Testis (tissue), 3 donors: ENCODE data around the gene CARD10. TPM values are rescaled to one million over a fixed set of nuclear protein-coding genes. Genes with fewer than 3 reads are reported as not detected.
A peak's percentile ranks its signal among the peaks of the same experiment; 100 is the strongest.

ENCODE experiments used
- DNase-seq: peaks from one replicate; pipeline ENCODE4 v3.0.0-alpha.2; 2019
- H3K27ac ChIP-seq, 2 donors: fragments of 200-600 bp; sonication (generic); one replicate each; pipeline ENCODE4 v1.5.1; 2019
- H3K27me3 ChIP-seq: fragments of 200-600 bp; sonication (generic); one replicate; pipeline ENCODE4 v1.5.1; 2019
- H3K36me3 ChIP-seq: fragments of 200-600 bp; sonication (generic); one replicate; pipeline ENCODE4 v1.5.1; 2017; ENCODE audit warnings: low read depth; ENCODE audit errors: missing control alignments
- H3K4me1 ChIP-seq: fragments of 200-600 bp; sonication (generic); one replicate; pipeline ENCODE4 v1.5.1; 2019
- H3K4me3 ChIP-seq, 2 donors: fragments of 200-600 bp; sonication (generic); one replicate each; pipeline ENCODE4 v1.5.1; 2017 to 2019
- H3K9me3 ChIP-seq: fragments of 200-600 bp; sonication (generic); one replicate; pipeline ENCODE4 v1.5.1; 2017
- POLR2A ChIP-seq: fragments of 450-650 bp; IDR thresholded peaks from one replicate; pipeline ENCODE4 v1.6.1; 2017; ENCODE audit warnings: antibody characterized with exemption, mild to moderate bottlenecking, moderate library complexity
- WGBS, 2 donors: methylation state at CpG; one replicate each; pipeline ENCODE4 v1.1.5; 2018; 5-methylcytosine and 5-hydroxymethylcytosine counted together
- intact Hi-C: fragments of 100-400 bp; cut with DNase I; formaldehyde crosslinking; loops from one replicate; pipeline ENCODE4 v1.15.1; 2023; ENCODE audit warnings: low total_unique reads
- polyA plus RNA-seq: library from polyadenylated mRNA; stranded (reverse); fragments of 350-450 nt; fragmentation: Illumina TruSeq; extraction: RNeasy Lipid Tissue Mini Kit (QIAGEN cat#74804); gene quantifications from one replicate; pipeline ENCODE4 v1.2.3, GENCODE V29; 2014; ENCODE audit warnings: low read depth, low replicate concordance; ENCODE audit not compliant: insufficient read depth
- total RNA-seq, 2 donors: library from RNA; depleted of rRNA; stranded (reverse); fragments of >200 nt; gene quantifications; one replicate each; pipeline ENCODE4 v1.2.3, GENCODE V29; 2016
- TF ChIP-seq, protein P1 (sequence below), 3 experiments: fragments of 450-650 bp in 2 of 3; fragments of 200-600 bp in 1 of 3; sonication (generic) in 1 of 3; IDR thresholded peaks; one replicate each; pipeline ENCODE4 v1.5.1; 2016 to 2019; ENCODE audit warnings: antibody characterized with exemption in 3 of 3, mild to moderate bottlenecking in 2 of 3, moderate library complexity in 1 of 3

Gene CARD10
- total and polyA plus RNA-seq, 3 donors from 2014 or later: 42.6 to 113 (median 89.8) TPM

DNA sequence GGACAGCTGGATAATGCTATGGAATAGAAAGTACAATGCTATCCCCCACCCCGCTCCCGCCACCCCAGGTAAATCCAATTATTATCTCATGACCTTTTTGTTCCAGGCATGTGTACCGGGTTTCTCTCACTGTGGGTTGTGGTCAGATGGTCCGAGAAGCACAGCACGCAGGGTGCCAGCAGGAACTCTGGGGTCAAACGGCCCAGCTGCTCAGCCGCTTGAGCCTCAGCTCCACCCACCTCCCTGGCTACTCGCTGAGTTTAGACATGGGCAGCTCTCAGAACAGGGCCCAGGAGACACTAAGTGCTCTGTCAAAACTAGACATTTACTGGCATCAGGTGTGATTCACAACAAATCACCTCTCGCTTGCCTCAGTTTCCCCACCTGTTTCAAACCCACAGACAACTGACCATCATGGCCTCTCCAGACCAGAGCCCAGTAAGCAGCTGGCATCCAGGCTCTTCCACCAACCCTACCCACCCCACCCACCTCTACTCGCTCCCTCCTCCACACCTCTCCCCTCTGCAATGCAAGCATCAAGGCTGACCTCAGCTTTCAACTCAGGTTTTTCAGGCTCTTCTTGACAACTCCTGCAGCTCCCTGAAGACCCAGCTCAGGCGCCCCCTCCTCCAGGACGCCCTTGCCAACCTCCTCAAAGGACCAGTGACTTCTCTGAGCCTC is 20.0 kb downstream of the CARD10 start:
- H3K9me3 ChIP-seq: no peaks in the 10 kb centered on the region
- TF ChIP-seq, protein P1, sequence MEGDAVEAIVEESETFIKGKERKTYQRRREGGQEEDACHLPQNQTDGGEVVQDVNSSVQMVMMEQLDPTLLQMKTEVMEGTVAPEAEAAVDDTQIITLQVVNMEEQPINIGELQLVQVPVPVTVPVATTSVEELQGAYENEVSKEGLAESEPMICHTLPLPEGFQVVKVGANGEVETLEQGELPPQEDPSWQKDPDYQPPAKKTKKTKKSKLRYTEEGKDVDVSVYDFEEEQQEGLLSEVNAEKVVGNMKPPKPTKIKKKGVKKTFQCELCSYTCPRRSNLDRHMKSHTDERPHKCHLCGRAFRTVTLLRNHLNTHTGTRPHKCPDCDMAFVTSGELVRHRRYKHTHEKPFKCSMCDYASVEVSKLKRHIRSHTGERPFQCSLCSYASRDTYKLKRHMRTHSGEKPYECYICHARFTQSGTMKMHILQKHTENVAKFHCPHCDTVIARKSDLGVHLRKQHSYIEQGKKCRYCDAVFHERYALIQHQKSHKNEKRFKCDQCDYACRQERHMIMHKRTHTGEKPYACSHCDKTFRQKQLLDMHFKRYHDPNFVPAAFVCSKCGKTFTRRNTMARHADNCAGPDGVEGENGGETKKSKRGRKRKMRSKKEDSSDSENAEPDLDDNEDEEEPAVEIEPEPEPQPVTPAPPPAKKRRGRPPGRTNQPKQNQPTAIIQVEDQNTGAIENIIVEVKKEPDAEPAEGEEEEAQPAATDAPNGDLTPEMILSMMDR (IDR thresholded peaks at IDR 0.05): no peak
- no peak for TF ChIP-seq POLR2A
- peak overlapping the region; percentile 53 to 67 for H3K27ac ChIP-seq
- 59 to 83% methylated on average over 8 to 12 of the region's 12 CpGs for WGBS, 2 donors
- DNase-seq: no peak
- no peaks in the 10 kb centered on the region for H3K27me3 ChIP-seq
- no peak overlapping the region for H3K4me3 ChIP-seq
- intact Hi-C loops: no loop called here
- no peaks in the 10 kb centered on the region for H3K36me3 ChIP-seq
- H3K4me1 ChIP-seq: peaks cover 47% of the 10 kb centered on the region

DNA sequence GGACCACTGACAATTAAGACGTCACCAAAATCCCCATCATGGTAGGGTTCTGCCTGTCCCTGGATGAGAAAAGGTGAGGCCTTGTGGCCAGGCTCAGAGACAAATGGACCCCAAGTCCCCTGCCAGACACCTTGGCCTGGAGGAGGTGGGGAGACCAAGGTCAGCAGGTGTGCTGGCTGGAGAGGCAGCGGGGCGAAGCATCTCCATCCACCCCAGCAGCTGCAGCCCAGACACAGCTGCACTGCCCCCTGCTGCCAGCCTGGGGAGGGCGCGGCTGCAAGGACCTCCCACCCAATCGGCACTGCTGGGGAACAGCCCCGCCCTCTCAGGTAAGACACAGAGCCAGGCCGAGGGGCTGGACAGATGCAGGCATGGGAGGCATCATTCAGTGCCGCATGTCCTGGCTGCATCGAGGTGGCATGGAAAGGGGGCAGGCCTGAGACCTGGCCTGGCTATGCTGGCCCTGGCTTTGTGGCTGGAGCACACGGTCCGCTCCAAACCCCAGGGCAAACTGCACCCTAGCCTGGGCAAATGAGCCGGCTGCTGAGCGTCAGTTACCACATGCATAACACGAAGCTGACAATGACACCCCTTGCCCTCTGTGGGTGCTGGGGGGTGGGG is 20.8 kb downstream of the CARD10 start:
- Histone ChIP-seq H3K9me3 (no peaks in the 10 kb centered on the region), H3K36me3 (no peaks in the 10 kb centered on the region), H3K27ac (no peak overlapping the region), H3K4me3 (no peak overlapping the region), H3K27me3 (no peaks in the 10 kb centered on the region), H3K4me1 (peaks cover 41% of the 10 kb centered on the region)
- intact Hi-C loops: no loop called here
- DNase-seq: no peak
- WGBS, 2 donors: 59 to 97% methylated on average over 11 to 15 of the region's 15 CpGs
- TF ChIP-seq, protein P1 (IDR thresholded peaks at IDR 0.05): peak in 2 of 3 experiments; percentile 15 to 44
- no peak for TF ChIP-seq POLR2A

DNA sequence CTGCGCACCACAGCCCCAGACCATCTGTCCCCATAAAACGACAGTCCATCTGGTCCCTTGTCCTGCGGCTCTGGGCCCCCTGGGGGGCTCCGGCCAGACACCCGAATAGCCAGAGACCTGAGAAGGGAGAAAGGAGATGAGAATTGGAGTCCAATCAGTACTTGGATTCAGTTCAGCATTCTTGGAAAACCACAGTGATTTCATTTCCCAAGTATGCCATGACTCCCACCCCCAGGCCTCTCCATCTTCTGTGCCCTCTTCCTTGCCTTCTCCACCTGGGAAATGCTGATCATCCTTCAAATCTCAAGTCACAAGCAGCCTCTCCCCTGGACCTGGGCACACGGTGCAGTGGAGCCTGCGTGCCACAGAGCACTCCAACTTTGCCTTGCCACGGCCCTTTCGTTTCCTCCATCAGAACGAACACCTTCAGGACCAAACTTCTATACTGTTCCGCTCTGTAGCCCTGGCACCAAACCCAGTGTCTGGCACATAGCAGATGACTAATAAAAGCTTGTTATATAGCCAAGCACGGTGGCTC is 22.1 kb downstream of the CARD10 start:
- H3K9me3 ChIP-seq: no peaks in the 10 kb centered on the region
- H3K27ac ChIP-seq: no peak overlapping the region
- peaks cover 32% of the 10 kb centered on the region for H3K4me1 ChIP-seq
- DNase-seq: no peak
- intact Hi-C loops: no loop called here
- TF ChIP-seq POLR2A: no peak
- TF ChIP-seq, protein P1 (IDR thresholded peaks at IDR 0.05): no peak
- H3K27me3 ChIP-seq: no peaks in the 10 kb centered on the region
- WGBS, 2 donors: 87 to 88% methylated on average over 12 of the region's 12 CpGs
- no peaks in the 10 kb centered on the region for H3K36me3 ChIP-seq
- H3K4me3 ChIP-seq: no peak overlapping the region

DNA sequence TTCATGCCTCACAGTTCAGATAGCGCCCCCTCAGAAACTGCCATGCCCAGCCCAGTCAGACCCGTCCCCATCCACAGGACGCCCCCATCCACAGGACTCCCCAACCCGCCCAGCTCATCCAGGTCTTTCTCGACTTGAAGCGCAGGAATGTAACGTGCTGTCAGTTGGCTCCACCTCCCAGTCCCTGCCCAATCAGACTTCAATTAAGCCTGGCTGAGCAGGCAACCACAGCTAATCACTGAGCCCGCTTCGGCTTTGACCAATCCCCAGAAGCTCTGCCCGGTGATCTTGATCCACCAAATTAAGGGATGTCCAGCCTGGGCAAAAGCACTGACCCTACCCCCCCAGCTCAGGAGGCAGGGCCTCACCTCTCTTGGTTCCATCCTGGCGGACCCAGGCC is 22.6 kb downstream of the CARD10 start:
- Histone ChIP-seq H3K27me3 (no peaks in the 10 kb centered on the region), H3K9me3 (no peaks in the 10 kb centered on the region), H3K4me1 (peaks cover 28% of the 10 kb centered on the region), H3K36me3 (no peaks in the 10 kb centered on the region), H3K27ac (no peak overlapping the region), H3K4me3 (no peak overlapping the region)
- no peak for DNase-seq
- 89 to 92% methylated on average over 10 to 11 of the region's 11 CpGs for WGBS, 2 donors
- intact Hi-C loops: no loop called here
- TF ChIP-seq, protein P1 (IDR thresholded peaks at IDR 0.05): no peak
- TF ChIP-seq POLR2A: no peak
